WTC11 (cell line): ENCODE results near the gene LNX1. TPM values are rescaled to one million over a fixed set of nuclear protein-coding genes. Genes with fewer than 3 reads are reported as not detected.
A peak's percentile ranks its signal among the peaks of the same experiment; 100 is the strongest.

Experiments
- ATAC-seq: fragments of 200-7000 bp; cut with Tn5 transposase; 2 replicates; pipeline ENCODE4 v1.10.0; 2021; ENCODE audit warnings: mild to moderate bottlenecking, moderate library complexity
- CTCF ChIA-PET: fragments of 300-600 bp; sonication (Branson Sonifier 250); formaldehyde crosslinking; loops from one replicate; lab custom pipeline; 2021; ENCODE audit warnings: antibody characterized with exemption; lab: Charles Lee
- POLR2A ChIA-PET: fragments of 350-600 bp; sonication (Branson Sonifier 250); formaldehyde crosslinking; loops from one replicate; lab custom pipeline; 2021; ENCODE audit warnings: antibody characterized with exemption; lab: Charles Lee
- DNase-seq: peaks from one replicate; pipeline ENCODE4 v3.0.0; 2021; ENCODE audit warnings: low spot score
- H3K27ac Mint-ChIP-seq: 2 replicates; pipeline ENCODE4 v1.8.0; 2021; ENCODE audit warnings: mixed read lengths
- H3K27me3 Mint-ChIP-seq: 2 replicates; pipeline ENCODE4 v1.8.0; 2021; ENCODE audit warnings: low read depth, mild to moderate bottlenecking, moderate library complexity, mixed read lengths
- H3K36me3 Mint-ChIP-seq: 2 replicates; pipeline ENCODE4 v1.8.0; 2021; ENCODE audit warnings: mixed read lengths
- H3K4me1 Mint-ChIP-seq: 2 replicates; pipeline ENCODE4 v1.8.0; 2022; ENCODE audit warnings: mixed read lengths
- H3K4me3 Mint-ChIP-seq: 2 replicates; pipeline ENCODE4 v1.8.0; 2021; ENCODE audit warnings: mild to moderate bottlenecking, moderate library complexity, mixed read lengths
- H3K9me3 Mint-ChIP-seq: 2 replicates; pipeline ENCODE4 v1.8.0; 2021; ENCODE audit warnings: mixed read lengths
- FOXJ3 ChIP-seq: sonication (generic); formaldehyde crosslinking; IDR thresholded peaks from 2 replicates; pipeline ENCODE4 v1.9.0; 2021; ENCODE audit warnings: missing genetic modification reagents, mild to moderate bottlenecking, borderline replicate concordance
- GRHL2 ChIP-seq: fragments of 250-450 bp; sonication (Bioruptor Pico); IDR thresholded peaks from 2 replicates; pipeline ENCODE4 v1.8.0; 2022; ENCODE audit warnings: mild to moderate bottlenecking, moderate library complexity; ENCODE audit not compliant: insufficient replicate concordance, severe bottlenecking
- HMGA2 ChIP-seq: fragments of 250-450 bp; sonication (Bioruptor Pico); IDR thresholded peaks from 2 replicates; pipeline ENCODE4 v1.4.0; 2021; ENCODE audit warnings: mild to moderate bottlenecking, moderate library complexity
- JAZF1 ChIP-seq: fragments of 250-450 bp; sonication (Bioruptor Pico); IDR thresholded peaks from 2 replicates; pipeline ENCODE4 v1.9.0; 2021; ENCODE audit warnings: moderate library complexity, mild to moderate bottlenecking, inconsistent platforms
- JUN ChIP-seq: sonication (generic); formaldehyde crosslinking; IDR thresholded peaks from 2 replicates; pipeline ENCODE4 v1.8.0; 2023; ENCODE audit warnings: mild to moderate bottlenecking, missing genetic modification reagents
- NFATC4 ChIP-seq: fragments of 250-450 bp; sonication (Bioruptor Pico); IDR thresholded peaks from 2 replicates; pipeline ENCODE4 v1.9.0; 2021; ENCODE audit warnings: mild to moderate bottlenecking
- NR1H2 ChIP-seq: sonication (generic); formaldehyde crosslinking; IDR thresholded peaks from 2 replicates; pipeline ENCODE4 v1.9.0; 2021; ENCODE audit warnings: mild to moderate bottlenecking, moderate library complexity, missing genetic modification reagents
- OVOL2 ChIP-seq: fragments of 250-450 bp; sonication (Bioruptor Pico); IDR thresholded peaks from 2 replicates; pipeline ENCODE4 v1.9.0; 2021; ENCODE audit warnings: mild to moderate bottlenecking, borderline replicate concordance
- RORB ChIP-seq: fragments of 250-450 bp; sonication (Bioruptor Pico); IDR thresholded peaks from 2 replicates; pipeline ENCODE4 v1.9.0; 2021; ENCODE audit warnings: mild to moderate bottlenecking
- SMAD4 ChIP-seq: sonication (generic); formaldehyde crosslinking; IDR thresholded peaks from 2 replicates; pipeline ENCODE4 v1.8.0; 2022; ENCODE audit warnings: mild to moderate bottlenecking, missing genetic modification reagents
- SP1 ChIP-seq: sonication (generic); formaldehyde crosslinking; conservative IDR thresholded peaks from 2 replicates; pipeline ENCODE4 v1.8.1; 2022; ENCODE audit warnings: missing genetic modification reagents
- TEAD4 ChIP-seq: sonication (generic); formaldehyde crosslinking; IDR thresholded peaks from 2 replicates; pipeline ENCODE4 v1.8.0; 2022; ENCODE audit warnings: mild to moderate bottlenecking, missing genetic modification reagents
- ZNF138 ChIP-seq: sonication (generic); formaldehyde crosslinking; conservative IDR thresholded peaks from 2 replicates; pipeline ENCODE4 v1.8.1; 2022; ENCODE audit warnings: mild to moderate bottlenecking, moderate library complexity, missing genetic modification reagents
- ZNF317 ChIP-seq: sonication (generic); formaldehyde crosslinking; IDR thresholded peaks from 2 replicates; pipeline ENCODE4 v1.8.1; 2023; ENCODE audit warnings: low read depth, mild to moderate bottlenecking, moderate library complexity, missing genetic modification reagents, borderline replicate concordance
- ZNF416 ChIP-seq: fragments of 250-450 bp; sonication (Bioruptor Pico); IDR thresholded peaks from 2 replicates; pipeline ENCODE4 v1.9.0; 2021; ENCODE audit warnings: mild to moderate bottlenecking, inconsistent platforms
- total RNA-seq: library from RNA; stranded (reverse); gene quantifications from 3 replicates; pipeline ENCODE4 v1.2.3, GENCODE V29; 2021
- TF ChIP-seq, protein P1 (sequence below): sonication (generic); formaldehyde crosslinking; IDR thresholded peaks from 2 replicates; pipeline ENCODE4 v1.8.1; 2023; ENCODE audit warnings: mild to moderate bottlenecking, missing genetic modification reagents
- TF ChIP-seq, protein P2 (sequence below): sonication (generic); formaldehyde crosslinking; IDR thresholded peaks from 2 replicates; pipeline ENCODE4 v1.8.0; 2022; ENCODE audit warnings: mild to moderate bottlenecking, missing genetic modification reagents
- TF ChIP-seq, protein P3 (sequence below): fragments of 250-450 bp; sonication (Bioruptor Pico); IDR thresholded peaks from 2 replicates; pipeline ENCODE4 v1.8.0; 2021; ENCODE audit warnings: mild to moderate bottlenecking
- TF ChIP-seq, protein P4 (sequence below): sonication (generic); formaldehyde crosslinking; IDR thresholded peaks from 2 replicates; pipeline ENCODE4 v1.8.1; 2022; ENCODE audit warnings: low read depth, mild to moderate bottlenecking, moderate library complexity, missing genetic modification reagents, borderline replicate concordance
- TF ChIP-seq, protein P5 (sequence below): sonication (generic); formaldehyde crosslinking; IDR thresholded peaks from 2 replicates; pipeline ENCODE4 v1.8.0; 2022; ENCODE audit warnings: mild to moderate bottlenecking, missing genetic modification reagents
- TF ChIP-seq, protein P6 (sequence below): sonication (generic); formaldehyde crosslinking; IDR thresholded peaks from 2 replicates; pipeline ENCODE4 v1.8.1; 2022; ENCODE audit warnings: mild to moderate bottlenecking, moderate library complexity, missing genetic modification reagents
- TF ChIP-seq, protein P7 (sequence below): sonication (generic); formaldehyde crosslinking; IDR thresholded peaks from 2 replicates; pipeline ENCODE4 v1.8.0; 2023; ENCODE audit warnings: missing genetic modification reagents
- TF ChIP-seq, protein P8 (sequence below): sonication (generic); formaldehyde crosslinking; conservative IDR thresholded peaks from 2 replicates; pipeline ENCODE4 v1.8.1; 2023; ENCODE audit warnings: mild to moderate bottlenecking, low read depth, missing genetic modification reagents, moderate library complexity
- TF ChIP-seq, protein P9 (sequence below): sonication (generic); formaldehyde crosslinking; IDR thresholded peaks from 2 replicates; pipeline ENCODE4 v1.8.0; 2022; ENCODE audit warnings: mild to moderate bottlenecking, missing genetic modification reagents

The LNX1 gene
- total RNA-seq, 1 experiment from 2014 or later: 5.9 TPM

DNA sequence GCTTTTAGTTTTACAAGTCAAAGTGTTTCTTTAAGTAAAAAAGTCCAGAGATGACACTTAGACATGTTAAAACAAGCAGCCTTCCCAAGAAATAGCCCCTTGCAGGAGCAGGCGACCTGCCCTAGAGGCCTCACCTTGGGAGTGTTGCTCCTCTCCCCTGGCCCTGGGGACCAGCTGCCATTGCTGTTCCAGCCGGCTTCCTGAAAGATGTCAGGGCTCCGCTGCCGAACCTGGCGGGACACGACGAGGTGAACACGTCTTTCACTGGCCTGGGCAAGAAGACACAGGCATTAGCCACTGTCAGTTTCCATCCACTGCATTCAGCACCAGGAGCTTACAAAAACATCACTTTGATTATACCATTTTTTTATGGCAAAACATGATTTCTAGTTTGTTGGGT lies 109.7 kb downstream of the LNX1 start:
- peaks cover 5% of the 10 kb centered on the region; the same call in 1 of the 2 replicates for H3K9me3 Mint-ChIP-seq
- ATAC-seq (no peak), DNase-seq (no peak)
- no peaks in the 10 kb centered on the region for H3K27me3 Mint-ChIP-seq
- ChIA-PET CTCF (no interaction called here), POLR2A (no interaction called here)
- H3K27ac Mint-ChIP-seq: no peak overlapping the region
- no peak overlapping the region for H3K4me3 Mint-ChIP-seq
- no peaks in the 10 kb centered on the region for H3K36me3 Mint-ChIP-seq
- TF ChIP-seq, protein P1, sequence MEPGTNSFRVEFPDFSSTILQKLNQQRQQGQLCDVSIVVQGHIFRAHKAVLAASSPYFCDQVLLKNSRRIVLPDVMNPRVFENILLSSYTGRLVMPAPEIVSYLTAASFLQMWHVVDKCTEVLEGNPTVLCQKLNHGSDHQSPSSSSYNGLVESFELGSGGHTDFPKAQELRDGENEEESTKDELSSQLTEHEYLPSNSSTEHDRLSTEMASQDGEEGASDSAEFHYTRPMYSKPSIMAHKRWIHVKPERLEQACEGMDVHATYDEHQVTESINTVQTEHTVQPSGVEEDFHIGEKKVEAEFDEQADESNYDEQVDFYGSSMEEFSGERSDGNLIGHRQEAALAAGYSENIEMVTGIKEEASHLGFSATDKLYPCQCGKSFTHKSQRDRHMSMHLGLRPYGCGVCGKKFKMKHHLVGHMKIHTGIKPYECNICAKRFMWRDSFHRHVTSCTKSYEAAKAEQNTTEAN (CRISPR knock-in tag): no peak
- TF ChIP-seq ZNF317 (CRISPR knock-in tag) (no peak), JAZF1 (CRISPR knock-in tag) (no peak), JUN (CRISPR knock-in tag) (no peak), NFATC4 (CRISPR knock-in tag) (no peak), NR1H2 (CRISPR knock-in tag) (no peak), ZNF138 (no peak), SMAD4 (no peak), RORB (no peak), TEAD4 (CRISPR knock-in tag) (no peak), ZNF416 (CRISPR knock-in tag) (no peak), HMGA2 (CRISPR knock-in tag) (no peak), GRHL2 (CRISPR knock-in tag) (no peak), FOXJ3 (no peak), SP1 (CRISPR knock-in tag) (no peak)
- TF ChIP-seq, protein P2, sequence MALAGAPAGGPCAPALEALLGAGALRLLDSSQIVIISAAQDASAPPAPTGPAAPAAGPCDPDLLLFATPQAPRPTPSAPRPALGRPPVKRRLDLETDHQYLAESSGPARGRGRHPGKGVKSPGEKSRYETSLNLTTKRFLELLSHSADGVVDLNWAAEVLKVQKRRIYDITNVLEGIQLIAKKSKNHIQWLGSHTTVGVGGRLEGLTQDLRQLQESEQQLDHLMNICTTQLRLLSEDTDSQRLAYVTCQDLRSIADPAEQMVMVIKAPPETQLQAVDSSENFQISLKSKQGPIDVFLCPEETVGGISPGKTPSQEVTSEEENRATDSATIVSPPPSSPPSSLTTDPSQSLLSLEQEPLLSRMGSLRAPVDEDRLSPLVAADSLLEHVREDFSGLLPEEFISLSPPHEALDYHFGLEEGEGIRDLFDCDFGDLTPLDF (CRISPR knock-in tag): no peak
- TF ChIP-seq, protein P3, sequence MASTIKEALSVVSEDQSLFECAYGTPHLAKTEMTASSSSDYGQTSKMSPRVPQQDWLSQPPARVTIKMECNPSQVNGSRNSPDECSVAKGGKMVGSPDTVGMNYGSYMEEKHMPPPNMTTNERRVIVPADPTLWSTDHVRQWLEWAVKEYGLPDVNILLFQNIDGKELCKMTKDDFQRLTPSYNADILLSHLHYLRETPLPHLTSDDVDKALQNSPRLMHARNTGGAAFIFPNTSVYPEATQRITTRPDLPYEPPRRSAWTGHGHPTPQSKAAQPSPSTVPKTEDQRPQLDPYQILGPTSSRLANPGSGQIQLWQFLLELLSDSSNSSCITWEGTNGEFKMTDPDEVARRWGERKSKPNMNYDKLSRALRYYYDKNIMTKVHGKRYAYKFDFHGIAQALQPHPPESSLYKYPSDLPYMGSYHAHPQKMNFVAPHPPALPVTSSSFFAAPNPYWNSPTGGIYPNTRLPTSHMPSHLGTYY (CRISPR knock-in tag): no peak
- TF ChIP-seq, protein P4, sequence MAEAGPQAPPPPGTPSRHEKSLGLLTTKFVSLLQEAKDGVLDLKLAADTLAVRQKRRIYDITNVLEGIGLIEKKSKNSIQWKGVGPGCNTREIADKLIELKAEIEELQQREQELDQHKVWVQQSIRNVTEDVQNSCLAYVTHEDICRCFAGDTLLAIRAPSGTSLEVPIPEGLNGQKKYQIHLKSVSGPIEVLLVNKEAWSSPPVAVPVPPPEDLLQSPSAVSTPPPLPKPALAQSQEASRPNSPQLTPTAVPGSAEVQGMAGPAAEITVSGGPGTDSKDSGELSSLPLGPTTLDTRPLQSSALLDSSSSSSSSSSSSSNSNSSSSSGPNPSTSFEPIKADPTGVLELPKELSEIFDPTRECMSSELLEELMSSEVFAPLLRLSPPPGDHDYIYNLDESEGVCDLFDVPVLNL (CRISPR knock-in tag): no peak
- TF ChIP-seq, protein P5, sequence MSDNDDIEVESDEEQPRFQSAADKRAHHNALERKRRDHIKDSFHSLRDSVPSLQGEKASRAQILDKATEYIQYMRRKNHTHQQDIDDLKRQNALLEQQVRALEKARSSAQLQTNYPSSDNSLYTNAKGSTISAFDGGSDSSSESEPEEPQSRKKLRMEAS: no peak
- TF ChIP-seq, protein P6, sequence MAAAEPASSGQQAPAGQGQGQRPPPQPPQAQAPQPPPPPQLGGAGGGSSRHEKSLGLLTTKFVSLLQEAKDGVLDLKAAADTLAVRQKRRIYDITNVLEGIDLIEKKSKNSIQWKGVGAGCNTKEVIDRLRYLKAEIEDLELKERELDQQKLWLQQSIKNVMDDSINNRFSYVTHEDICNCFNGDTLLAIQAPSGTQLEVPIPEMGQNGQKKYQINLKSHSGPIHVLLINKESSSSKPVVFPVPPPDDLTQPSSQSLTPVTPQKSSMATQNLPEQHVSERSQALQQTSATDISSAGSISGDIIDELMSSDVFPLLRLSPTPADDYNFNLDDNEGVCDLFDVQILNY (CRISPR knock-in tag): no peak
- H3K4me1 Mint-ChIP-seq: peaks cover 48% of the 10 kb centered on the region

DNA sequence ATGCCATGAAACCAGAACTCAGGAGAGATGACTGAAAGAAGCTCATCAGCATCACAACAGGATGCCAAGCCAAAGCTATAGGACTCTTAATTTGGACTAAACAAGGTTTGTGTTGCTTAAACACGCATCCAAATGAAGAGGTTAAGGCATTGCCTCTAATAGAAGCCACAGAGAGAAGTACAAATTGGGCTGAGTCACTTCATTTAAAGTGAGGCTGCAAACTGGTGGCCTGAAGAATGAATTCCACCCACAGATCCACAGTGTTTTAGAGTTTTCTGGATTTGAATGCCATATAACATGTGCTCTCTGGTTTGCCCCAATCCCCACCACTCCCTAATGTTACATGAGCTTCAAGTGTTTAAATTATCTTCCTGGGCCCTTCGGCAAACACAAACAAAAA lies 110.4 kb downstream of the LNX1 start:
- Mint-ChIP-seq H3K4me3 (no peak overlapping the region), H3K27ac (peak overlapping the region; percentile 13; the same call in 1 of the 2 replicates), H3K4me1 (peaks cover 52% of the 10 kb centered on the region), H3K9me3 (peaks cover 5% of the 10 kb centered on the region; the same call in 1 of the 2 replicates), H3K27me3 (no peaks in the 10 kb centered on the region), H3K36me3 (no peaks in the 10 kb centered on the region)
- CTCF ChIA-PET: interaction anchor here (0.7 to 1.3 kb wide), 2 partner anchors 9 to 752 kb away, joined by 3 to 11 read pairs; no protein-coding TSS in a partner anchor
- 0 out of 2 replicates have a peak, but pooled peaks have one; percentile 7 for ATAC-seq
- POLR2A ChIA-PET: no interaction called here
- DNase-seq: no peak
- no peak for TF ChIP-seq FOXJ3
- TF ChIP-seq, protein P7, sequence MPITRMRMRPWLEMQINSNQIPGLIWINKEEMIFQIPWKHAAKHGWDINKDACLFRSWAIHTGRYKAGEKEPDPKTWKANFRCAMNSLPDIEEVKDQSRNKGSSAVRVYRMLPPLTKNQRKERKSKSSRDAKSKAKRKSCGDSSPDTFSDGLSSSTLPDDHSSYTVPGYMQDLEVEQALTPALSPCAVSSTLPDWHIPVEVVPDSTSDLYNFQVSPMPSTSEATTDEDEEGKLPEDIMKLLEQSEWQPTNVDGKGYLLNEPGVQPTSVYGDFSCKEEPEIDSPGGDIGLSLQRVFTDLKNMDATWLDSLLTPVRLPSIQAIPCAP (CRISPR knock-in tag): no peak
- TF ChIP-seq, protein P8, sequence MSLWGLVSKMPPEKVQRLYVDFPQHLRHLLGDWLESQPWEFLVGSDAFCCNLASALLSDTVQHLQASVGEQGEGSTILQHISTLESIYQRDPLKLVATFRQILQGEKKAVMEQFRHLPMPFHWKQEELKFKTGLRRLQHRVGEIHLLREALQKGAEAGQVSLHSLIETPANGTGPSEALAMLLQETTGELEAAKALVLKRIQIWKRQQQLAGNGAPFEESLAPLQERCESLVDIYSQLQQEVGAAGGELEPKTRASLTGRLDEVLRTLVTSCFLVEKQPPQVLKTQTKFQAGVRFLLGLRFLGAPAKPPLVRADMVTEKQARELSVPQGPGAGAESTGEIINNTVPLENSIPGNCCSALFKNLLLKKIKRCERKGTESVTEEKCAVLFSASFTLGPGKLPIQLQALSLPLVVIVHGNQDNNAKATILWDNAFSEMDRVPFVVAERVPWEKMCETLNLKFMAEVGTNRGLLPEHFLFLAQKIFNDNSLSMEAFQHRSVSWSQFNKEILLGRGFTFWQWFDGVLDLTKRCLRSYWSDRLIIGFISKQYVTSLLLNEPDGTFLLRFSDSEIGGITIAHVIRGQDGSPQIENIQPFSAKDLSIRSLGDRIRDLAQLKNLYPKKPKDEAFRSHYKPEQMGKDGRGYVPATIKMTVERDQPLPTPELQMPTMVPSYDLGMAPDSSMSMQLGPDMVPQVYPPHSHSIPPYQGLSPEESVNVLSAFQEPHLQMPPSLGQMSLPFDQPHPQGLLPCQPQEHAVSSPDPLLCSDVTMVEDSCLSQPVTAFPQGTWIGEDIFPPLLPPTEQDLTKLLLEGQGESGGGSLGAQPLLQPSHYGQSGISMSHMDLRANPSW (CRISPR knock-in tag): no peak
- TF ChIP-seq, protein P9, sequence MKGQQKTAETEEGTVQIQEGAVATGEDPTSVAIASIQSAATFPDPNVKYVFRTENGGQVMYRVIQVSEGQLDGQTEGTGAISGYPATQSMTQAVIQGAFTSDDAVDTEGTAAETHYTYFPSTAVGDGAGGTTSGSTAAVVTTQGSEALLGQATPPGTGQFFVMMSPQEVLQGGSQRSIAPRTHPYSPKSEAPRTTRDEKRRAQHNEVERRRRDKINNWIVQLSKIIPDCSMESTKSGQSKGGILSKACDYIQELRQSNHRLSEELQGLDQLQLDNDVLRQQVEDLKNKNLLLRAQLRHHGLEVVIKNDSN (CRISPR knock-in tag): no peak
- TF ChIP-seq OVOL2 (CRISPR knock-in tag): no peak
